GM12874 (cell line): Measurements from ENCODE around the gene GOLGA8R.
"Not testable (repeated sequence)": the region's sequence is repeated elsewhere in the genome, so short reads cannot be mapped to it uniquely, and the experiment has no call there.

Experiments
- CTCF ChIP-seq: IDR thresholded peaks from 2 replicates; pipeline ENCODE4 v1.5.1; 2011; ENCODE audit warnings: low read depth, mild to moderate bottlenecking, control low read depth, low read length, moderate library complexity; ENCODE audit not compliant: insufficient read depth

Gene GOLGA8R, protein sequence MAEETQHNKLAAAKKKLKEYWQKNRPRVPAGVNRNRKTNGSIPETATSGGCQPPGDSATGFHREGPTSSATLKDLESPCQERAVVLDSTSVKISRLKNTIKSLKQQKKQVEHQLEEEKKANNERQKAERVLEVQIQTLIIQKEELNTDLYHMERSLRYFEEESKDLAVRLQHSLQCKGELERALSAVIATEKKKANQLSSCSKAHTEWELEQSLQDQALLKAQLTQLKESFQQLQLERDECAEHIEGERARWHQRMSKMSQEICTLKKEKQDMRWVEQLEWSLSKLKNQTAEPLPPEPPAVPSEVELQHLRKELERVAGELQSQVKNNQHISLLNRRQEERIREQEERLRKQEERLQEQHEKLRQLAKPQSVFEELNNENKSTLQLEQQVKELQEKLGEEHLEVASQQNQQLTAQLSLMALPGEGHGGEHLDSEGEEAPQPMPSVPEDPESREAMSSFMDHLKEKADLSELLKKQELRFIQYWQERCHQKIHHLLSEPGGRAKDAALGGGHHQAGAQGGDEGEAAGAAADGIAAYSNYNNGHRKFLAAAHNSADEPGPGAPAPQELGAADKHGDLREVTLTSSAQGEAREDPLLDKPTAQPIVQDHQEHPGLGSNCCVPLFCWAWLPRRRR

DNA sequence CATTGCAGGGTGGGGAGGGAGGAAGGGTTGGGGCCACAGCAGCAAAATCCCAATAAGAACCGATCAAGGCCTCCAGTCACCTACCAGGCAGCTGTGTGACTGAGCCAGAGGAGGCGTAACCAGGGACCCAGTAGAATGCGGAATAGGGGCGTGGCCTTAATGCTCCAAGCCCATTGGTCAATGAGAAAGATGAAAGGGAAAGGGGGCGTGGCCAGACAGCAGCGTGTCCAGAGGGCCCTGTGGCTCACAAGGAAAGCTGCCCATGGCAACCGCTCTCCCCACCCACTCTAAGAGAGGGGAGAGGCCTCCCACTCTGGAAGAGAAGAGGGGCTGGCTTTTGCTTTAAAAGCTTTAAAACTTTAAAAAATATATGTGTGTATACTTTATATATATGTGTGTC lies at the start of gene GOLGA8R:
Gene GOLGA8R (minus strand): TSS at position 101 of the 400 bp plus-strand sequence. CDS start 98 bp downstream, at position 3.
- not testable (repeated sequence) for TF ChIP-seq CTCF

DNA sequence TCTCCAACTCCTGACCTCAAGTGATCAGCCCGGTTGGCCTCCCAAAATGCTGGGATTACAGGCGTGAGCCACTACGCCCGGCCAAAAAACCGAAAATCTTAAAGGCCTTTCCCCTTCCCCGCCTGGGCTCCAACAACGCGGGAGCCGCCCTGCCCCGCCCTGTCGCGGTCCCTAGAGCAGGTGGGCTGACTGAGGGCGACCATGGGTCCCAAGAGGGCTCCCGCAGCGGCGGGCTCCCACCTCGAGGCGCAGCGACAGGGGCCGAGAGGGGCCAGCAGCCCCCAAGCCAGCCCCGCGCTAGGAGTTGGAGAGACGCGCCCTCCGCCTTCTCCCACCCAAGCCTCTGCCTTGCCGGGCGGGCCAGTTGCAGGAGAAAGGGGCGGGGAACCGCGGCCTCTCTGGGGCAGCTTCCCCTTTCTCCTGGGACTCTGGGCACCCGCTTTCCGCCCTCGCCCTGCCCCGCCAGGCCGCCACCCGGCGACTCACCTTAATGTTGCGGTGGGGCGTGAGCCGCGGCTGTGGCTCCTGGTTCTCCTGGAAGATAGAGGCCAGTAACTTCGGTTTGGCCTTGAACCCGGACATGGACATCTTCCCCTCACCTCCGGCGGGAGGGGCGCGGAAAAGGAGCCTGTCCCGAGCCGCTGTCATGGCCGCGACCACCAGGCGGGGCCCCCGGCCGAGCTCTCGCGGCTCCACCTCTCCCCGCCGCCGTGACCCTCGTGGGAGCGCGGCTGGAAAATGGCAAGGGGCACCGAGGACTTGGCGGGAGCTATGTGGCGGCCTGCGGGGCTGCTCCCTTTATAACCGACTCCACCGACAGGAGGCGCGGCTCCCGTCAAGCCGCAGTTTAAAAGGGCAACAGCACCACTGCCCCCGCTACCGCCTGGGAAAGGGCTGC lies 21.0 kb downstream of the GOLGA8R start, which contains the start of gene CHRFAM7A:
Gene CHRFAM7A (minus strand): TSS at position 775 of the 898 bp plus-strand sequence. CDS start 10,189 bp downstream, outside the sequence.
- TF ChIP-seq CTCF, result not testable (repeated sequence)
